HG03469 (cell line): ENCODE measurements around the gene PHLDB2.

ENCODE experiments used
- ATAC-seq: cut with Tn5 transposase; IDR thresholded peaks from one replicate; pipeline ENCODE4 v1.9.1; 2021; ENCODE audit warnings: mild to moderate bottlenecking, moderate library complexity, moderate number of reproducible peaks; ENCODE audit not compliant: unreplicated experiment

Gene PHLDB2

GRCh38 chr3:111850537-111850936, 8.5 kb upstream of the PHLDB2 start:
- ATAC-seq = no peak

- ATAC-seq = no peak
Observed at GRCh38 chr3:111851511-111851954, 7.5 kb upstream of the PHLDB2 start.

- ATAC-seq = no peak
Observed at GRCh38 chr3:111852540-111852939, 6.5 kb upstream of the PHLDB2 start.

- no peak for ATAC-seq
Observed at GRCh38 chr3:111853068-111853467, 6.0 kb upstream of the PHLDB2 start.

DNA sequence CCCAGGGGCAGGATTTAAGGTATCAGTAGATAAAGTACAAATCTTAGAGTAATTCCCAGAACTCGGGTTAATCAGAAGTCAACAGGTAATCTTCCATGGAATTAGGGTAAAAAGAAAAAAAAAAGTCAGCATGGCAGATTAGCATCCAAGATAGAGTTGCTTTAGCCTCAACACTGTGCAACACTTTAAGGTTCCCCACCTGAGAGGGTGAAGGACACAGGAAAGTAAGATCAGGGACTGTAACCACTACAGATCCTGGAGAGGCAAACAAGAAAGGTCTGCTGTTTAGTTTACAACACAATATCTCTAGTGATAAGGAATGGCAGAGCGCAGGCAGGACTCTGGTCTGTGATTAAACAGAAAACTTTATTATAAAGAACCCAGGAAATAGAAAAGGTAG, 4.1 kb upstream of the PHLDB2 start:
- ATAC-seq = no peak

DNA sequence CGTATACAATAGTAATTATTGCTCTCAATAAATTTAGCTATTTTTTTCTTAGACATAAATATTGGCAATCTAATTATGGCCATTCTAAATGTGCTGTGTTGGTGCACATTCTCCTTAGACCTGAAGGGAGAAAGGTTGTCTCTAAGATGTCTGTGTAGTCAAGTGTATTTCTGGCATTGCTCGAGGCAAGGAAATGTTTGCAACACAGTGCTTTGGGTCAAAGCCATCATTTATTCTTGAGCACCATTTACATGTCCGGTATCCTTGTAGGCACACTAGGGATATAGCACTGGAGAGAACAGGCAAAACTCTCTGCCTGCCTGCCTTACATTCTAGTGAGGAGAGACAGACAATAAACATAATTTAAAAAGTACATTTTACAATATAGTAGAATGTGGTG, 2.6 kb upstream of the PHLDB2 start:
- ATAC-seq = no peak

- no peak for ATAC-seq
Observed at GRCh38 chr3:111857474-111857873, 1.6 kb upstream of the PHLDB2 start.

DNA sequence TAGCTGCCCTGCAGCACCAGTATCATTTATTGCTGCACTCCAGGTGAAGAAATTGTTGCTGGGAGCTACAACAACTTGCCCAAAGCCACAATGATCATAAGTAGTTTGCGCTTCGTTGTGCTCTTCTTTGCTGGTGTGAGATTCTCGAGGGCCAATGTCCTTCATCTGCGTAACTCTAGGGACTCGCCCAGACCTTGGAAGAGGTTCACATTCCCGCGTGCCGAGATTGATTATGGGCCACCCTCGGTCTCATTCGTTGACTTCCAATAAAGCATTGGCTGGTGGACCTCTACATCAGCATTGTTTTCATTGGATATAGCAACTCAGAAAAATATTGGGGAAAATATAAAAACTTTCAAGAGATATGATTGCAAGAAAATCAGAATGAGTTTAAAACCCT, 423 bp upstream of the PHLDB2 start:
- no peak for ATAC-seq

- ATAC-seq = peak; percentile 89
Observed at GRCh38 chr3:111859974-111860859, 1.2 kb downstream of the PHLDB2 start.

GRCh38 chr3:111861391-111861790, 2.3 kb downstream of the PHLDB2 start:
- no peak for ATAC-seq

GRCh38 chr3:111862415-111862814, 3.4 kb downstream of the PHLDB2 start:
- no peak for ATAC-seq

DNA sequence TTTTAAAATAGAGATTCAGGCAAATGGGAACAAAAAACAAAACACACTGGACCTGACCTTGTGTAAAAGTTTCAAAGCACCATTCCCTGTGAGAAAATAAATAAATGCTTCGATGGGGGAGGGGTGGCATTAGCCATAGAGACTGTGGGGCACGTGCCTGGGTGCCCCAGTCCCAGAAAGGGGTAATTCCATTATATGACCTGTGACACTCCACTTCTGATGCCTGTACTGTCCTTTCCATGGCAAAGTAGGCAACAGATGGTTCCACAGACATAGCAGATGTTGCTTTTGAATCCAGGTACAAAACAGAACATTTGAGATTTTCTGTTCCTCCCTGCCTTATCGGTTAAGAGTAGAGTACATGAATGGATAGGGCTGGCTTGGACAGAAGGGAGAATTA, 3.9 kb downstream of the PHLDB2 start:
- ATAC-seq = no peak

GRCh38 chr3:111863942-111864694, 5.1 kb downstream of the PHLDB2 start:
- no peak for ATAC-seq

DNA sequence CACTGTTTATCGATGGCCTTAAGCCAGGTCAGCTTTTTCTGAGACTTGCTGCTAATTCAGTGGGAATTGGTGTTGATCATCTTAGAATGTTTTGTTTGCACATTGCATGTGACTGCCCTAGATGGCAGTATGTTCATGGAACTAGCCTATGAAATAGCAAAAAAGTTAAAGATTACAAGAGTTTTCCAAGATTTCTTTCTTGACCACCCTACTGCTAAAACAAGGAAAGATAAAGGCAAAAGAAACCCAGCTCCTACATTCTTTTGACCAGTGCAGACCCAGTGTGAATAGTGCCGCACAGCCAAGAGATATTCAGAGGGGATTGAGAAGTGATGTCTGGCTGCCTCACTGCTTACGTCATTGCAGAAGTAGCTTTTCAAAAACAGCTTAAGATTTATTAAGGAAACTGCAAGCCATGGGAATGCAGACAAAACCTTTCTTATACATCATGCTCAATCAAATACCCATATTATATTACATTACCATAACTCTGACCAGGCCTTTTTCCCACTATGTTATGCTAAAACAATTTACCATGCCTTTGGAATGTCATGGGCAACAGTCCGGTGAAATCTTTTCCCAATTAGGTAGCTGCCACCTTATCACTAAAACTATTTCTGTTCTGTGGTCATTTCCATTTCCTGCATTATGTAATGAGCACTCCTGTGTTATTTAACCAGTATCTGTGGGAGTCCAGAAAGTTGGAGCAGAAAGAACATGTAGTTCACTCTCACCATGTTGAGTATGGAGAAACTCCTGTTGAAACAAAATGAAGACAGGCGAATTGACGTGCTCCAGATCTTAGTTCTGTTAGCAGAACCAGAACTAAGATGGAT, 6.0 kb downstream of the PHLDB2 start:
- no peak for ATAC-seq

DNA sequence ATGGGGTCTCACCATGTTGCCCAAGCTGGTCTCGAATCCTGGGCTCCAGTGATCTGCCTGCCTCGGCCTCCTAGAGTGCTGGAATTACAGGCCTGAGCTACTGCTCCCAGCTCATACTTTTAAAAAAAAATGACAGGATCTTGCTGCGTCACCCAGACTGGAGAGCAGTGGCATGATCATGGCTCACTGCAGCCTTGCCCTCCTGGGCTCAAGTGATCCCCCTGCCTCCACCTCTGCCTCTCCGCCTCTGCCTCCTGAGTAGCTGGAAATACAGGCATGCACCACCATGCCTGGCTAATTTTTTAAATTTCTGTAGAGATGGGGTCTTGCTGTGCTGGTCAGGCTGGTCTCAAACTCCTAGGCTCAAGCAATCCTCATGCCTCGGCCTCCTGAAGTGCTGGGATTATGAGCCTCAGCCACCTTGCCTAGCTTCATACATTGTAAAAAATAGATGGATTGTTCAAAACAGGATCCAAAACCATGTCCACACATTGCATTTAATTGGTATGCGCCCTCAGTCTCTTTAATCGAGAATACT, 8.9 kb downstream of the PHLDB2 start:
- ATAC-seq = no peak

DNA sequence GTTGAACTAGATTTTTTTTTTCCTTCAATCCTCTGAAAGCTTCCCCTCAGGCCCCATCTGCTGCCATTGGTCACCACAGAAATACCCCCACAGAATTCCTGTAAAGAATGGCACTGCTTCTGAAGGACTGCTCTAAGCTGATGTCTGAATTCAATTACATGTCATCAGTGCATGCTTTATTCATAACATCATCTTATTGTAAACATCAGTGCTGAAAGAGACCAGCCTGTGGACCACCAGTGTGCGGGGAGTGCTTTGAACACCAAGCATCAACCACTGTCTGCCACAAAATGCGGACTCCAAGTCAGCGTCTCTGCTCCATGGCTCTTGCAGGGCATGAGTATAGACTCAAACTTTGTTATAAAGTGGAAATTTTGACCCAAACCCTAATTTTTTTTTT, 11.6 kb downstream of the PHLDB2 start:
- no peak for ATAC-seq

DNA sequence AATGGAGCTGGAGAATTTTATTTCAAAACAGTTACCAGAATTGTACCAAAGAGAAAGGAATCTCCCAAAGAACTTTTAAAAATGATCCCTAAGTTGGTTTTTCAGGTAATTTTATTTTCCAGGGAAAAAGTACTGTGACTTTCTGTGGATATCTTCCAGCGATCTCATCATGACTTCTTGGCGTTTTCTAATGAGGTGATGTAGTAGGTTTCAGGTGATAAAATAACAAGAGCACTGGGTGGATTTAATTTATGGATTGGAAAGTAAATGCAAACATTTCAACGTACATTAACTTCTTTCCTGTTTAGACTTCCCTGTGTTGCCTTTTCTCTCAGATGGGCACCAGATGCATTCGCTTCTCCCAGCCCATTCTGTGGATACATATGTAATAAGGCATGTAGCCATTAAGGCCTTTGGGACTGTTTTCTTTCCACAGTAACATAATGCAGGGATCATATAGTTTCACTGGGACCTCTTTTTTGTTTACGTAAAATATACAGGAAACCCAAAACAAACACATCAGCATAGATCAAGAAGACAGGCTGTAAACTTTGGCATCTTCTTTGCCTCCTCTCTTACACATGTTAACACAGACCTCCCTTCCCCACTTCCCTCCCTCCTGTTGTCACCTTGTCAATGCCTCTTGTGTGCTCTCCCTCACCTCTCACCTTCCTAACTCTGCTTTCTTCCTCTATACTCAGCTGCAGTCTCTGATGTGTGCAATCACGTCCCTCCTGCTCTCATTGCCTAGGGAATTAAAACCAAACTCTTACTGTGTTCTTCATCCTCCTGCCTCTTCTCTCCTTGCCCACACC, 13.0 kb downstream of the PHLDB2 start:
- no peak for ATAC-seq

GRCh38 chr3:111872979-111873378, 13.9 kb downstream of the PHLDB2 start:
- no peak for ATAC-seq

GRCh38 chr3:111874177-111874820, 15.2 kb downstream of the PHLDB2 start:
- no peak for ATAC-seq

DNA sequence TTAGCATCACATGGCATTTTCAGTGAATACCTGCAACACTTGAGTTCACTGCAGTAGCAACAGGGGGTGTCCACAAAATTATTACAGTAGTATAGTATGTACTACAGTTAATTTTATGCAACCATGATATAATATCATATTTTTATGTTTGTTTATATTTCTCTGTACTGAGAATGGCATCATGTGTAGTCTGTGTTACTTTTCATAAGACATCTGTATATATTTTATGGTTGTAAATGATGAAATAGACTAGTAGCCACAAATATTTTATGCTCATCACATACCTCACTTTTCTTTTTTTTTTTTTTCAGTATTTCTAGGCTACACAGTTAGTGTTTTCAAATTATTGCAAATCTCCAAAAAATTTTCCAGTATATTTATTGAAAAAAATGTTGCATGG, 22.4 kb downstream of the PHLDB2 start:
- ATAC-seq = no peak
